ENCODE results near the gene SCAMP2. TPM values are rescaled to one million over a fixed set of nuclear protein-coding genes. Genes with fewer than 3 reads are reported as not detected.
A peak's percentile ranks its signal among the peaks of the same experiment; 100 is the strongest.

Gene SCAMP2
- total and polyA plus RNA-seq, 2 donors (not counting 1 experiment from before 2014, with no cell fraction given), result 85.1 to 105 TPM

GRCh38 chr15:74858369-74858740 lies 14.8 kb downstream of the SCAMP2 start:
- Histone ChIP-seq H3K4me1 (ENCODE audit: control insufficient read depth in 2 of 2, insufficient read depth in 2 of 2, low read length in 2 of 2) (peaks cover 34 to 46% of the 10 kb centered on the region in 2 donors), H4K20me1 (ENCODE audit: control insufficient read depth, insufficient read depth, low read length, poor library complexity, severe bottlenecking) (peaks cover 96% of the 10 kb centered on the region), H3K9ac (ENCODE audit: low read length) (peak overlapping the region; percentile 16), H3K27ac (ENCODE audit: low read length in 2 of 2) (peak overlapping the region in 1 of 2 donors; percentile 67), H3K4me2 (replicated peaks; ENCODE audit: low read depth, low read length, poor library complexity, severe bottlenecking) (peak overlapping the region; percentile 50), H3K27me3 (replicated peaks in 1 of 4; ENCODE audit: control extremely low read depth in 1 of 4, control insufficient read depth in 3 of 4, insufficient read depth in 4 of 4, low read length in 3 of 4) (no peaks in the 10 kb centered on the region), H3K79me2 (ENCODE audit: control insufficient read depth, insufficient read depth, low read length) (peaks cover 84% of the 10 kb centered on the region), H3K9me3 (ENCODE audit: control extremely low read depth in 1 of 3, control insufficient read depth in 2 of 3, insufficient read depth in 1 of 3, low read length in 2 of 3) (no peaks in the 10 kb centered on the region), H2AFZ (ENCODE audit: insufficient read depth, low read depth, low read length, poor library complexity, severe bottlenecking) (no peak overlapping the region), H3K36me3 (replicated peaks in 1 of 2; ENCODE audit: control extremely low read depth in 1 of 2, control insufficient read depth in 1 of 2, extremely low read depth in 1 of 2, insufficient read depth in 2 of 2, low read length in 1 of 2) (peaks cover 0 to 19% of the 10 kb centered on the region in 2 experiments), H3K4me3 (ENCODE audit: control extremely low read depth in 1 of 5, extremely low read depth in 1 of 5, insufficient read depth in 1 of 5, low read depth in 2 of 5, low read length in 4 of 5) (no peak overlapping the region)
- no peaks in the 10 kb centered on the region for H3K9me3 Mint-ChIP-seq (ENCODE audit: insufficient read depth)
- CTCF ChIA-PET, result interaction anchor here (0.8 to 4.8 kb wide), 11 partner anchors 11 to 226 kb away, joined by 3 to 23 read pairs (median 4); partner anchors contain the start of genes SCAMP2 and ULK3
- H3K27ac Mint-ChIP-seq, result peak overlapping the region; percentile 82
- intact Hi-C loops (cut with micrococcal nuclease), result loop anchor here (2.0 kb wide), 1 partner anchor 14 kb away; the partner anchor contains the start of gene SCAMP2
- ATAC-seq (ENCODE audit: low read depth) (no peak), DNase-seq (peak; percentile 13)
- POLR2A ChIA-PET, result interaction anchor here (0.6 to 0.9 kb wide), 3 partner anchors 11 to 16 kb away, joined by 3 to 7 read pairs (median 5); no protein-coding TSS in a partner anchor
- H3K4me3 Mint-ChIP-seq, result peak overlapping the region; percentile 69
- TF ChIP-seq EZH2 (IDR thresholded peaks at IDR 0.05; ENCODE audit: borderline replicate concordance, insufficient read depth, low read depth, low read length, poor library complexity, severe bottlenecking), result no peak
- TF ChIP-seq CTCF (IDR thresholded peaks at IDR 0.05), result no peak
- peaks cover 40% of the 10 kb centered on the region for H3K4me1 Mint-ChIP-seq
- 74% methylated on average over 3 of the region's 4 CpGs for WGBS (ENCODE audit: insufficient coverage)
- H3K27me3 Mint-ChIP-seq, result no peaks in the 10 kb centered on the region

- ChIA-PET CTCF (interaction anchor here (0.5 to 4.8 kb wide), 14 partner anchors 9 to 225 kb away, joined by 3 to 23 read pairs (median 4); partner anchors contain the start of genes SCAMP2 and ULK3), POLR2A (interaction anchor here (0.6 to 0.9 kb wide), 3 partner anchors 11 to 16 kb away, joined by 3 to 7 read pairs (median 5); no protein-coding TSS in a partner anchor)
- intact Hi-C loops (cut with micrococcal nuclease), result loop anchor here (2.0 kb wide), 1 partner anchor 15 kb away; the partner anchor contains the start of gene SCAMP2
- Histone ChIP-seq H2AFZ (ENCODE audit: insufficient read depth, low read depth, low read length, poor library complexity, severe bottlenecking) (no peak overlapping the region), H3K9ac (ENCODE audit: low read length) (peak overlapping the region; percentile 16), H3K27me3 (replicated peaks in 1 of 4; ENCODE audit: control extremely low read depth in 1 of 4, control insufficient read depth in 3 of 4, insufficient read depth in 4 of 4, low read length in 3 of 4) (no peaks in the 10 kb centered on the region), H3K4me2 (replicated peaks; ENCODE audit: low read depth, low read length, poor library complexity, severe bottlenecking) (peak overlapping the region; percentile 50), H3K9me3 (ENCODE audit: control extremely low read depth in 1 of 3, control insufficient read depth in 2 of 3, insufficient read depth in 1 of 3, low read length in 2 of 3) (no peaks in the 10 kb centered on the region), H3K27ac (ENCODE audit: low read length in 2 of 2) (peak overlapping the region in 1 of 2 donors; percentile 67), H3K4me1 (ENCODE audit: control insufficient read depth in 2 of 2, insufficient read depth in 2 of 2, low read length in 2 of 2) (peaks cover 34 to 46% of the 10 kb centered on the region in 2 donors), H3K36me3 (replicated peaks in 1 of 2; ENCODE audit: control extremely low read depth in 1 of 2, control insufficient read depth in 1 of 2, extremely low read depth in 1 of 2, insufficient read depth in 2 of 2, low read length in 1 of 2) (peaks cover 0 to 25% of the 10 kb centered on the region in 2 experiments), H4K20me1 (ENCODE audit: control insufficient read depth, insufficient read depth, low read length, poor library complexity, severe bottlenecking) (peaks cover 96% of the 10 kb centered on the region), H3K79me2 (ENCODE audit: control insufficient read depth, insufficient read depth, low read length) (peaks cover 79% of the 10 kb centered on the region), H3K4me3 (ENCODE audit: control extremely low read depth in 1 of 5, extremely low read depth in 1 of 5, insufficient read depth in 1 of 5, low read depth in 2 of 5, low read length in 4 of 5) (no peak overlapping the region)
- Mint-ChIP-seq H3K9me3 (ENCODE audit: insufficient read depth) (no peaks in the 10 kb centered on the region), H3K27ac (peak overlapping the region; percentile 82), H3K27me3 (no peaks in the 10 kb centered on the region), H3K4me1 (peaks cover 40% of the 10 kb centered on the region), H3K4me3 (peak overlapping the region; percentile 69)
- ATAC-seq (ENCODE audit: low read depth), result peak; percentile 55
- WGBS (ENCODE audit: insufficient coverage), result 71% methylated on average over 5 of the region's 9 CpGs
- no peak for DNase-seq
- TF ChIP-seq EZH2 (IDR thresholded peaks at IDR 0.05; ENCODE audit: borderline replicate concordance, insufficient read depth, low read depth, low read length, poor library complexity, severe bottlenecking) (no peak), CTCF (IDR thresholded peaks at IDR 0.05) (no peak)
These were observed 15.3 kb downstream of the SCAMP2 start for GRCh38 chr15:74857671-74858368.

All from B cell (primary cell).